GM12878 (cell line): ENCODE measurements around the gene MYO3B. TPM values are rescaled to one million over a fixed set of nuclear protein-coding genes. Genes with fewer than 3 reads are reported as not detected.

Experiments used
- ATAC-seq: fragments of 200-7000 bp; cut with Tn5 transposase; 3 replicates; pipeline ENCODE4 v1.9.1; 2020; ENCODE audit warnings: mild to moderate bottlenecking, moderate library complexity
- BruUV-seq: library from RNA; stranded (reverse); fragments of 400-500 nt; replicated peaks from 2 replicates; lab custom pipeline; 2021; lab: Mats Ljungman, UMichigan
- CTCF ChIA-PET: fragments of 300-600 bp; sonication (Branson Sonifier 250); formaldehyde crosslinking; extraction: SDS; loops from one replicate; lab custom pipeline; 2021; ENCODE audit warnings: inconsistent platforms; lab: Yijun Ruan, JAX
- POLR2A ChIA-PET: fragments of 350-600 bp; formaldehyde crosslinking; extraction: SDS; loops from one replicate; lab custom pipeline; 2021; ENCODE audit warnings: inconsistent platforms; lab: Charles Lee
- RAD21 ChIA-PET: fragments of 300-600 bp; sonication (Branson Sonifier 250); formaldehyde crosslinking; loops from one replicate; lab custom pipeline; 2023; ENCODE audit warnings: antibody characterized with exemption; ENCODE audit not compliant: unreplicated experiment; lab: Charles Lee
- SMC1A ChIA-PET: fragments of 300-600 bp; sonication (Branson Sonifier 250); formaldehyde crosslinking; loops from one replicate; lab custom pipeline; 2023; ENCODE audit not compliant: unreplicated experiment, uncharacterized antibody; lab: Charles Lee
- DNase-seq: peaks from one replicate; pipeline ENCODE4 v3.0.0-alpha.2; 2011; ENCODE audit warnings: low read depth, low spot score
- FAIRE-seq: peaks from 3 replicates; lab custom pipeline; 2011; peaks lifted over from hg19 to GRCh38; lab: Jason Lieb, UNC
- H2AFZ ChIP-seq: 2 replicates; pipeline ENCODE4 v1.6.0; 2011; ENCODE audit warnings: low read depth, low read length, control low read depth; ENCODE audit not compliant: control insufficient read depth
- H3K27ac ChIP-seq: 2 replicates; pipeline ENCODE4 v1.5.1; 2011; ENCODE audit warnings: control low read depth; ENCODE audit not compliant: control insufficient read depth, insufficient read depth
- H3K27me3 ChIP-seq, 2 experiments: replicated peaks in 1 of 2; 2 replicates each; pipeline versions ENCODE4 v1.6.0 to v1.6.1; 2011; ENCODE audit warnings: low read length in 1 of 2; ENCODE audit not compliant: control insufficient read depth in 2 of 2, insufficient read depth in 2 of 2
- H3K36me3 ChIP-seq, 2 experiments: 2 replicates each; pipeline ENCODE4 v1.5.1; 2011; ENCODE audit warnings: low read length in 1 of 2; ENCODE audit not compliant: control insufficient read depth in 2 of 2, insufficient read depth in 2 of 2
- H3K4me1 ChIP-seq: 2 replicates; pipeline ENCODE4 v1.6.1; 2011; ENCODE audit warnings: mild to moderate bottlenecking, low read length, moderate library complexity, mixed read lengths; ENCODE audit not compliant: control insufficient read depth, insufficient read depth
- H3K4me2 ChIP-seq: 2 replicates; pipeline ENCODE4 v1.6.0; 2011; ENCODE audit warnings: control low read depth; ENCODE audit not compliant: control insufficient read depth, insufficient read depth
- H3K4me3 ChIP-seq: fragments of 200-600 bp; sonication (generic); 2 replicates; pipeline ENCODE4 v1.5.1; 2016
- H3K79me2 ChIP-seq: 2 replicates; pipeline ENCODE4 v1.6.0; 2011; ENCODE audit warnings: low read length; ENCODE audit not compliant: control insufficient read depth, insufficient read depth
- H3K9ac ChIP-seq: 2 replicates; pipeline ENCODE4 v1.8.0; 2011; ENCODE audit warnings: low read length, control low read depth, mixed read lengths; ENCODE audit not compliant: control insufficient read depth, insufficient read depth
- H3K9me3 ChIP-seq: replicated peaks from 3 replicates; pipeline ENCODE4 v1.5.1; 2011; ENCODE audit warnings: mild to moderate bottlenecking, low read length; ENCODE audit not compliant: control insufficient read depth, insufficient read depth
- H4K20me1 ChIP-seq: 2 replicates; pipeline ENCODE4 v1.6.0; 2011; ENCODE audit not compliant: control insufficient read depth, insufficient read depth
- CREB1 ChIP-seq: IDR thresholded peaks from 2 replicates; pipeline ENCODE4 v1.6.1; 2012; ENCODE audit warnings: low read depth, mild to moderate bottlenecking, inconsistent platforms
- EED ChIP-seq: sonication (generic); IDR thresholded peaks from 2 replicates; pipeline ENCODE4 v1.6.1; 2016; ENCODE audit warnings: antibody characterized with exemption, low read depth
- POLR2A ChIP-seq: IDR thresholded peaks from 2 replicates; pipeline ENCODE4 v1.6.1; 2011; ENCODE audit warnings: low read depth, mild to moderate bottlenecking, low read length
- RAD51 ChIP-seq: fragments of 450-650 bp; IDR thresholded peaks from 2 replicates; pipeline ENCODE4 v1.6.1; 2016; ENCODE audit warnings: moderate library complexity, mild to moderate bottlenecking, inconsistent platforms
- RELA ChIP-seq: fragments of 450-650 bp; IDR thresholded peaks from 2 replicates; pipeline ENCODE4 v1.8.0; 2014; ENCODE audit warnings: borderline replicate concordance; ENCODE audit not compliant: partially characterized antibody
- SPI1 ChIP-seq: IDR thresholded peaks from 2 replicates; pipeline ENCODE4 v1.6.1; 2011; ENCODE audit warnings: low read depth, mild to moderate bottlenecking, low read length, moderate library complexity, borderline replicate concordance; ENCODE audit not compliant: insufficient read depth
- SREBF1 ChIP-seq: IDR thresholded peaks from 2 replicates; pipeline ENCODE4 v1.6.1; 2012; ENCODE audit warnings: mild to moderate bottlenecking, low read length
- WGBS: methylation state at CpG from one replicate; pipeline ENCODE4 v1.1.6; 2016; ENCODE audit warnings: low lambda C conversion rate; ENCODE audit not compliant: insufficient replicate concordance, insufficient coverage; ENCODE audit errors: missing lambda C conversion rate; 5-methylcytosine and 5-hydroxymethylcytosine counted together
- in situ Hi-C: fragments of 300-500 bp; cut with MboI; formaldehyde crosslinking; loops from 9 replicates; pipeline ENCODE4 v1.14.3; 2018; ENCODE audit warnings: mixed read lengths
- intact Hi-C: fragments of 100-400 bp; cut with micrococcal nuclease; formaldehyde crosslinking; loops from one replicate; pipeline ENCODE4 v1.14.2; 2022; ENCODE audit not compliant: unreplicated experiment
- polyA plus RNA-seq, 11 experiments: library from polyadenylated mRNA; depleted of rRNA in 4 of 11; unstranded in 6 of 11; stranded (reverse) in 5 of 11; fragments of >200 nt; fragmentation: Nextera tagmentation in 4 of 11; fragmentation: Illumina TruSeq in 1 of 11; extraction: Ambion mirVana in 4 of 11; extraction: Trizol in 1 of 11; gene quantifications; 1 replicate in 1 of 11; 2 replicates in 10 of 11; pipeline versions ENCODE4 v1.2.1 to v1.2.3, GENCODE V29; 2011 to 2016; ENCODE audit warnings: inconsistent platforms in 2 of 11, missing spikeins in 2 of 11, low read depth in 1 of 11
- total RNA-seq, 4 experiments: library from RNA; depleted of rRNA in 3 of 4; stranded (reverse); fragments of >200 nt in 3 of 4; fragmentation: Illumina TruSeq in 1 of 4; extraction: Trizol in 1 of 4; gene quantifications; 2 replicates each; pipeline versions ENCODE4 v1.2.1 to v1.2.3, GENCODE V29; 2013 to 2021
- TF ChIP-seq, protein P1 (sequence below): fragments of 450-650 bp; IDR thresholded peaks from 2 replicates; pipeline ENCODE4 v1.6.1; 2017; ENCODE audit warnings: mild to moderate bottlenecking, moderate library complexity

The MYO3B gene
- total and polyA plus RNA-seq, 10 of the 15 experiments (the other 5 are each of a cell fraction or from before 2014, with no cell fraction given) = 1.1 to 7.1 (median 2.1) TPM

DNA sequence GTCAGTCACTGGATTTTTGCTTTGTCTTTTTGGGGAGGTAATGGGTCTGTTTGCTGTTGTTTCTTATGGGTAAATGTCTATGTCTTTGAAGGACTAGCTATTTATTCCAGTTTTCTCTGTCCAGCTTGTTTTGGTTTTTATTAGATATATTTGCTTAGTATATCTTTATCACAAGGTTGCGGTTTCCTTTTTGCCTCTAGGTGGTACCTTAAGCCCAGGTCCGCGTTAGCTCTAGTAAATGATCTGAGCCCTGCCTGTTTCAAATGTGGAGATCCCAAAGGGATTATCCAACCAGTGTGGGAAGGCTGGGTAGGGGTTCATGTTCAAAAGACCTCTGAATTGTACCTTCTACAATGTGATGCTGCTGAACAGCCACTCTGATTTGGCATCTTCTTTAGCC, 114.5 kb downstream of the MYO3B start:
- Histone ChIP-seq H3K36me3 (no peaks in the 10 kb centered on the region), H2AFZ (no peak overlapping the region), H3K27me3 (no peaks in the 10 kb centered on the region), H3K4me1 (no peaks in the 10 kb centered on the region), H3K27ac (no peak overlapping the region), H3K79me2 (no peaks in the 10 kb centered on the region), H4K20me1 (no peaks in the 10 kb centered on the region), H3K4me3 (no peak overlapping the region), H3K9ac (no peak overlapping the region), H3K9me3 (peaks cover 3% of the 10 kb centered on the region; the same call in 2 of the 3 replicates), H3K4me2 (no peak overlapping the region)
- no peak for ATAC-seq
- no peak for DNase-seq
- intact Hi-C loops = no loop called here
- WGBS = 96% methylated on average over 3 of the region's 3 CpGs
- in situ Hi-C loops = no loop called here
- ChIA-PET POLR2A (interaction anchor here (1.3 kb wide), 1 partner anchor 8 kb away, joined by 3 read pairs; no protein-coding TSS in a partner anchor), CTCF (interaction anchor here (0.9 to 1.4 kb wide), 4 partner anchors 13 to 117 kb away, joined by 3 to 5 read pairs (median 4); no protein-coding TSS in a partner anchor), SMC1A (interaction anchor here (0.6 to 2.1 kb wide), 5 partner anchors 17 to 335 kb away, joined by 3 to 7 read pairs (median 3); no protein-coding TSS in a partner anchor), RAD21 (no interaction called here)
- no peak for FAIRE-seq
- BruUV-seq = no TSS peak
- TF ChIP-seq CREB1 (no peak), SREBF1 (no peak), RAD51 (no peak), SPI1 (no peak), POLR2A (no peak), RELA (no peak), EED (no peak)
- TF ChIP-seq, protein P1, sequence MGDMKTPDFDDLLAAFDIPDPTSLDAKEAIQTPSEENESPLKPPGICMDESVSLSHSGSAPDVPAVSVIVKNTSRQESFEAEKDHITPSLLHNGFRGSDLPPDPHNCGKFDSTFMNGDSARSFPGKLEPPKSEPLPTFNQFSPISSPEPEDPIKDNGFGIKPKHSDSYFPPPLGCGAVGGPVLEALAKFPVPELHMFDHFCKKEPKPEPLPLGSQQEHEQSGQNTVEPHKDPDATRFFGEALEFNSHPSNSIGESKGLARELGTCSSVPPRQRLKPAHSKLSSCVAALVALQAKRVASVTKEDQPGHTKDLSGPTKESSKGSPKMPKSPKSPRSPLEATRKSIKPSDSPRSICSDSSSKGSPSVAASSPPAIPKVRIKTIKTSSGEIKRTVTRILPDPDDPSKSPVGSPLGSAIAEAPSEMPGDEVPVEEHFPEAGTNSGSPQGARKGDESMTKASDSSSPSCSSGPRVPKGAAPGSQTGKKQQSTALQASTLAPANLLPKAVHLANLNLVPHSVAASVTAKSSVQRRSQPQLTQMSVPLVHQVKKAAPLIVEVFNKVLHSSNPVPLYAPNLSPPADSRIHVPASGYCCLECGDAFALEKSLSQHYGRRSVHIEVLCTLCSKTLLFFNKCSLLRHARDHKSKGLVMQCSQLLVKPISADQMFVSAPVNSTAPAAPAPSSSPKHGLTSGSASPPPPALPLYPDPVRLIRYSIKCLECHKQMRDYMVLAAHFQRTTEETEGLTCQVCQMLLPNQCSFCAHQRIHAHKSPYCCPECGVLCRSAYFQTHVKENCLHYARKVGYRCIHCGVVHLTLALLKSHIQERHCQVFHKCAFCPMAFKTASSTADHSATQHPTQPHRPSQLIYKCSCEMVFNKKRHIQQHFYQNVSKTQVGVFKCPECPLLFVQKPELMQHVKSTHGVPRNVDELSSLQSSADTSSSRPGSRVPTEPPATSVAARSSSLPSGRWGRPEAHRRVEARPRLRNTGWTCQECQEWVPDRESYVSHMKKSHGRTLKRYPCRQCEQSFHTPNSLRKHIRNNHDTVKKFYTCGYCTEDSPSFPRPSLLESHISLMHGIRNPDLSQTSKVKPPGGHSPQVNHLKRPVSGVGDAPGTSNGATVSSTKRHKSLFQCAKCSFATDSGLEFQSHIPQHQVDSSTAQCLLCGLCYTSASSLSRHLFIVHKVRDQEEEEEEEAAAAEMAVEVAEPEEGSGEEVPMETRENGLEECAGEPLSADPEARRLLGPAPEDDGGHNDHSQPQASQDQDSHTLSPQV = no peak
